ENCODE data around the gene RAB36. TPM values are rescaled to one million over a fixed set of nuclear protein-coding genes. Genes with fewer than 3 reads are reported as not detected.

RAB36 gene
- polyA plus RNA-seq, 1 donor from 2014 or later = 3.2 TPM

GRCh38 chr22:23102002-23102655 lies 43.1 kb upstream of the RAB36 start:
- no peaks in the 10 kb centered on the region for H3K36me3 ChIP-seq (ENCODE audit: insufficient read depth, low read length)
- H3K4me3 ChIP-seq (ENCODE audit: low read length) = no peak overlapping the region
- no peaks in the 10 kb centered on the region for H3K9me2 ChIP-seq (ENCODE audit: insufficient read depth, low read length)
- no peak overlapping the region for H3K4me2 ChIP-seq (ENCODE audit: low read length)
- H3K27ac ChIP-seq (ENCODE audit: low read length) = no peak overlapping the region
- no peak overlapping the region for H2AFZ ChIP-seq (ENCODE audit: low read depth, low read length)
- H3K9me3 ChIP-seq (ENCODE audit: low read length) = no peaks in the 10 kb centered on the region
- H3F3A ChIP-seq (ENCODE audit: insufficient read depth, low read length, poor library complexity, severe bottlenecking) = no peaks in the 10 kb centered on the region
- no peaks in the 10 kb centered on the region for H4K20me1 ChIP-seq (ENCODE audit: insufficient read depth)
- H3K27me3 ChIP-seq (ENCODE audit: insufficient read depth, low read depth, low read length) = no peaks in the 10 kb centered on the region
- TF ChIP-seq POLR2AphosphoS5 (IDR thresholded peaks at IDR 0.05) (no peak), SMC3 (conservative IDR thresholded peaks at IDR 0.05; ENCODE audit: poor library complexity) (no peak), EZH2 (IDR thresholded peaks at IDR 0.05; ENCODE audit: borderline replicate concordance, insufficient read depth, low read length, poor library complexity, severe bottlenecking) (no peak), MXI1 (conservative IDR thresholded peaks at IDR 0.05; ENCODE audit: poor library complexity, severe bottlenecking) (no peak), TAF1 (IDR thresholded peaks at IDR 0.05; ENCODE audit: low read depth) (no peak), EP300 (conservative IDR thresholded peaks at IDR 0.05; ENCODE audit: poor library complexity, severe bottlenecking) (no peak), CTCF (IDR thresholded peaks at IDR 0.05; ENCODE audit: poor library complexity, severe bottlenecking) (no peak), RAD21 (conservative IDR thresholded peaks at IDR 0.05) (no peak), REST (IDR thresholded peaks at IDR 0.05; ENCODE audit: borderline replicate concordance) (no peak)
- H3K79me2 ChIP-seq (replicated peaks; ENCODE audit: insufficient read depth, low read length) = peaks cover 3% of the 10 kb centered on the region
- H3K9ac ChIP-seq (ENCODE audit: low read length) = no peak overlapping the region

- Histone ChIP-seq H3F3A (ENCODE audit: insufficient read depth, low read length, poor library complexity, severe bottlenecking) (no peaks in the 10 kb centered on the region), H3K27me3 (ENCODE audit: insufficient read depth, low read depth, low read length) (no peaks in the 10 kb centered on the region), H3K36me3 (ENCODE audit: insufficient read depth, low read length) (no peaks in the 10 kb centered on the region), H3K79me2 (replicated peaks; ENCODE audit: insufficient read depth, low read length) (no peaks in the 10 kb centered on the region), H3K9me2 (ENCODE audit: insufficient read depth, low read length) (no peaks in the 10 kb centered on the region), H4K20me1 (ENCODE audit: insufficient read depth) (no peaks in the 10 kb centered on the region), H2AFZ (ENCODE audit: low read depth, low read length) (no peak overlapping the region), H3K4me3 (ENCODE audit: low read length) (no peak overlapping the region), H3K9me3 (ENCODE audit: low read length) (no peaks in the 10 kb centered on the region), H3K4me2 (ENCODE audit: low read length) (no peak overlapping the region), H3K27ac (ENCODE audit: low read length) (no peak overlapping the region), H3K9ac (ENCODE audit: low read length) (no peak overlapping the region)
- TF ChIP-seq EZH2 (IDR thresholded peaks at IDR 0.05; ENCODE audit: borderline replicate concordance, insufficient read depth, low read length, poor library complexity, severe bottlenecking) = no peak
- TF ChIP-seq CTCF (IDR thresholded peaks at IDR 0.05; ENCODE audit: poor library complexity, severe bottlenecking) = no peak
- no peak for TF ChIP-seq POLR2AphosphoS5 (IDR thresholded peaks at IDR 0.05)
- TF ChIP-seq MXI1 (conservative IDR thresholded peaks at IDR 0.05; ENCODE audit: poor library complexity, severe bottlenecking) = no peak
- TF ChIP-seq RAD21 (conservative IDR thresholded peaks at IDR 0.05) = no peak
- TF ChIP-seq REST (IDR thresholded peaks at IDR 0.05; ENCODE audit: borderline replicate concordance) = no peak
- no peak for TF ChIP-seq EP300 (conservative IDR thresholded peaks at IDR 0.05; ENCODE audit: poor library complexity, severe bottlenecking)
- no peak for TF ChIP-seq TAF1 (IDR thresholded peaks at IDR 0.05; ENCODE audit: low read depth)
Measured at GRCh38 chr22:23102776-23103175, 42.5 kb upstream of the RAB36 start.

Data from neural cell (in vitro differentiated cells).